Heart right ventricle (tissue), 16 donors: ENCODE results near the gene SLFN12. TPM values are rescaled to one million over a fixed set of nuclear protein-coding genes. Genes with fewer than 3 reads are reported as not detected.

Source experiments
- ATAC-seq, 8 donors: fragments of 200-7000 bp; cut with Tn5 transposase; one replicate each; pipeline ENCODE4 v1.9.1; 2020; ENCODE audit warnings: mild to moderate bottlenecking in 8 of 8, moderate library complexity in 8 of 8, moderate number of reproducible peaks in 1 of 8
- DNase-seq, 2 donors: peaks; one replicate each; pipeline ENCODE4 v3.0.0-alpha.2; 2020
- H3K27ac ChIP-seq, 10 donors: fragments of 200-600 bp; sonication (generic) in 2 of 10; one replicate each; pipeline versions ENCODE4 v1.5.0 to v1.8.0; 2020 to 2022; ENCODE audit warnings: mild to moderate bottlenecking in 3 of 10
- H3K27me3 ChIP-seq, 7 donors: fragments of 200-600 bp; one replicate each; pipeline ENCODE4 v1.8.0; 2021 to 2022; ENCODE audit warnings: mild to moderate bottlenecking in 2 of 7
- H3K36me3 ChIP-seq, 9 donors: fragments of 200-600 bp; sonication (generic) in 1 of 9; one replicate each; pipeline versions ENCODE4 v1.5.0 to v1.8.0; 2020 to 2022; ENCODE audit warnings: mild to moderate bottlenecking in 2 of 9
- H3K4me1 ChIP-seq, 9 donors: fragments of 200-600 bp; sonication (generic) in 1 of 9; one replicate each; pipeline versions ENCODE4 v1.5.0 to v1.8.0; 2020 to 2022; ENCODE audit warnings: mild to moderate bottlenecking in 4 of 9
- H3K4me3 ChIP-seq, 10 donors: fragments of 200-600 bp; sonication (generic) in 2 of 10; one replicate each; pipeline versions ENCODE4 v1.5.0 to v1.8.0; 2020 to 2022; ENCODE audit warnings: mild to moderate bottlenecking in 7 of 10, moderate library complexity in 2 of 10
- H3K9me3 ChIP-seq, 11 donors: fragments of 200-600 bp in 10 of 11; sonication (generic) in 2 of 11; one replicate each; pipeline versions ENCODE4 v1.5.0 to v1.8.0; 2013 to 2022; ENCODE audit warnings: mild to moderate bottlenecking in 2 of 11, control low read depth in 1 of 11, moderate library complexity in 1 of 11
- CTCF ChIP-seq, 9 donors: fragments of 200-600 bp; sonication (generic) in 2 of 9; IDR thresholded peaks; one replicate each; pipeline versions ENCODE4 v1.5.0 to v1.8.0; 2021 to 2022; ENCODE audit warnings: antibody characterized with exemption in 9 of 9, mild to moderate bottlenecking in 5 of 9, moderate library complexity in 1 of 9
- WGBS, 2 donors: extraction: QIAGEN DNeasy Blood & Tissue Kit; methylation state at CpG; one replicate each; pipeline ENCODE4 v1.1.7; 2013; ENCODE audit warnings: inconsistent platforms in 1 of 2; 5-methylcytosine and 5-hydroxymethylcytosine counted together
- intact Hi-C, 10 donors: fragments of 100-400 bp; cut with DNase I; formaldehyde crosslinking; loops; one replicate each; pipeline versions ENCODE4 v1.11.1 to v1.14.2; 2022
- polyA plus RNA-seq, 2 donors: library from polyadenylated mRNA; stranded (reverse); fragments of 200-250 nt; gene quantifications; one replicate each; pipeline ENCODE4 v1.2.3, GENCODE V29; 2013
- total RNA-seq, 10 donors: library from RNA; stranded (reverse); fragmentation: NEBNext Ultra II Directional in 3 of 10; extraction: Animal tissue kit (Norgen Biotek cat#: 25700) in 3 of 10; gene quantifications; one replicate each; pipeline versions ENCODE4 v1.2.1 to v1.2.4, GENCODE V29; 2021 to 2023
- donor health status: Arrhythmogenic right ventricular cardiomyopathy.
- donor health status: ischemic (EF 13 %, LVEDD 7.1; RV severe dilation, severe dysfunction).
- donor health status: healthy with polysubstance abuse.
- donor health status: DM: no; HTN: yes; CAD: no.
- donor health status: DM: no; HTN: no; CAD: no.
- donor health status: ischemic (EF 25% LVEDD 6.9; RV normal size, moderate dysfunction).
- donor health status: ischemic (EF 25% LVEDD 5.7; RV mildly dilated, moderate dysfunction).
- donor health status: healthy.
- donor health status: DM: yes; HTN: yes; CAD: no.
- donor health status: Ischemic cardiomyopathy.
- donor health status: ischemic (EF 35%, LVEDD 5.7; RV mildly dilated, moderate dysfunction).
- donor health status: nonischemic (EF 11% LVEDD 7.7; RV severe dilation, severe dysfunction).
- donor health status: DM: yes; HTN: yes; CAD: no.
- donor health status: PGD.
- donor health status: ischemic (EF 29% LVEDD 5.4; RV normal size, mild dysfunction).
- donor health status: nonischemic (EF 23%, LVEDD 6.1; RV moderate dilation, normal function).

SLFN12 gene
- total and polyA plus RNA-seq, 12 donors: 0.96 to 7.8 (median 3.8) TPM

GRCh38 chr17:35449371-35449931 is 17.2 kb upstream of the SLFN12 start:
- intact Hi-C loops: loop anchor here in 1 of 10 donors (5.0 kb wide), 1 partner anchor 83 kb away; no protein-coding TSS in a partner anchor
- H3K27ac ChIP-seq: peak overlapping the region in 5 of 10 donors; percentile 1 to 84 (median 13)
- H3K9me3 ChIP-seq: peaks cover 0 to 5% (median 0%) of the 10 kb centered on the region in 11 donors
- peak overlapping the region in 9 of 10 donors; percentile 3 to 66 (median 61) for H3K4me3 ChIP-seq
- H3K36me3 ChIP-seq: no peaks in the 10 kb centered on the region
- DNase-seq: peak; percentile 16 to 26
- H3K4me1 ChIP-seq: peaks cover 0 to 24% (median 13%) of the 10 kb centered on the region in 9 donors
- ATAC-seq: peak; percentile 8 to 54 (median 42)
- peaks cover 0 to 64% (median 21%) of the 10 kb centered on the region in 7 donors for H3K27me3 ChIP-seq
- no peak for TF ChIP-seq CTCF (IDR thresholded peaks at IDR 0.05)
- WGBS, 2 donors: 17 to 27% methylated on average over 36 of the region's 36 CpGs

- Histone ChIP-seq H3K9me3 (peaks cover 0 to 5% (median 0%) of the 10 kb centered on the region in 11 donors), H3K4me3 (peak overlapping the region in 8 of 10 donors; percentile 38 to 66 (median 62)), H3K4me1 (peaks cover 0 to 24% (median 13%) of the 10 kb centered on the region in 9 donors), H3K36me3 (no peaks in the 10 kb centered on the region), H3K27me3 (peaks cover 0 to 61% (median 21%) of the 10 kb centered on the region in 7 donors), H3K27ac (peak overlapping the region in 6 of 10 donors; percentile 75 to 84 (median 78))
- ATAC-seq (peak in 5 of 8 donors; percentile 1 to 49 (median 15)), DNase-seq (no peak)
- TF ChIP-seq CTCF (IDR thresholded peaks at IDR 0.05): no peak
- 18 to 38% methylated on average over 16 of the region's 16 CpGs for WGBS, 2 donors
- intact Hi-C loops: loop anchor here in 1 of 10 donors (5.0 kb wide), 1 partner anchor 83 kb away; no protein-coding TSS in a partner anchor
Measured at GRCh38 chr17:35448899-35449227, 16.6 kb upstream of the SLFN12 start.

GRCh38 chr17:35448214-35448898 is 16.1 kb upstream of the SLFN12 start, which contains the start of gene SLFN13:
TSS of gene SLFN13 (minus strand) at chr17:35448766. CDS start at chr17:35445680, 3,086 bp downstream.
- Histone ChIP-seq H3K4me1 (peaks cover 0 to 24% (median 13%) of the 10 kb centered on the region in 9 donors), H3K27ac (peak within 1 kb of the TSS in 9 of 10 donors; percentile 39 to 84 (median 77)), H3K27me3 (peaks cover 0 to 61% (median 21%) of the 10 kb centered on the region in 7 donors), H3K4me3 (peak within 1 kb of the TSS; percentile 38 to 66 (median 61)), H3K36me3 (no peaks in the 10 kb centered on the region), H3K9me3 (peaks cover 0 to 5% (median 0%) of the 10 kb centered on the region in 11 donors)
- 2 to 4% methylated on average over 44 of the region's 44 CpGs for WGBS, 2 donors
- ATAC-seq: peak; percentile 89 to 95 (median 93)
- TF ChIP-seq CTCF (IDR thresholded peaks at IDR 0.05): no peak
- intact Hi-C loops: loop anchor here in 1 of 10 donors (5.0 kb wide), 1 partner anchor 84 kb away; no protein-coding TSS in a partner anchor
- peak; percentile 81 to 88 for DNase-seq

- 39 to 43% methylated on average over 3 of the region's 3 CpGs for WGBS, 2 donors
- TF ChIP-seq CTCF (IDR thresholded peaks at IDR 0.05): no peak
- ATAC-seq (peak in 3 of 8 donors; percentile 20 to 27 (median 26)), DNase-seq (peak in 1 of 2 donors; percentile 24)
- H3K27ac ChIP-seq: peak overlapping the region in 9 of 10 donors; percentile 39 to 84 (median 77)
- H3K4me1 ChIP-seq: peaks cover 0 to 24% (median 13%) of the 10 kb centered on the region in 9 donors
- peaks cover 0 to 5% (median 0%) of the 10 kb centered on the region in 11 donors for H3K9me3 ChIP-seq
- peaks cover 0 to 57% (median 21%) of the 10 kb centered on the region in 7 donors for H3K27me3 ChIP-seq
- H3K4me3 ChIP-seq: peak overlapping the region; percentile 38 to 66 (median 61)
- H3K36me3 ChIP-seq: no peaks in the 10 kb centered on the region
- intact Hi-C loops: loop anchor here in 1 of 10 donors (5.0 kb wide), 1 partner anchor 85 kb away; no protein-coding TSS in a partner anchor
Measured at GRCh38 chr17:35447499-35447898, 15.2 kb upstream of the SLFN12 start.
